Fibroblast of villous mesenchyme (primary cell): ENCODE measurements around the gene TNS3. TPM values are rescaled to one million over a fixed set of nuclear protein-coding genes. Genes with fewer than 3 reads are reported as not detected.

Source experiments
- DNase-seq: peaks from one replicate; pipeline ENCODE4 v3.0.0-alpha.2; 2010; ENCODE audit warnings: low read depth
- H3K4me3 ChIP-seq: 2 replicates; pipeline ENCODE4 v1.5.1; 2011; ENCODE audit warnings: low read depth, mild to moderate bottlenecking, low read length
- total RNA-seq: library from RNA; depleted of rRNA; stranded (reverse); fragments of >200 nt; gene quantifications from 2 replicates; pipeline ENCODE4 v1.2.3, GENCODE V29; 2012
- TF ChIP-seq, protein P1 (sequence below): IDR thresholded peaks from 2 replicates; pipeline ENCODE4 v1.5.1; 2012; ENCODE audit warnings: low read depth, mild to moderate bottlenecking, low read length; ENCODE audit not compliant: insufficient read depth

TNS3 gene
- total RNA-seq, 1 donor, result 202 TPM

DNA sequence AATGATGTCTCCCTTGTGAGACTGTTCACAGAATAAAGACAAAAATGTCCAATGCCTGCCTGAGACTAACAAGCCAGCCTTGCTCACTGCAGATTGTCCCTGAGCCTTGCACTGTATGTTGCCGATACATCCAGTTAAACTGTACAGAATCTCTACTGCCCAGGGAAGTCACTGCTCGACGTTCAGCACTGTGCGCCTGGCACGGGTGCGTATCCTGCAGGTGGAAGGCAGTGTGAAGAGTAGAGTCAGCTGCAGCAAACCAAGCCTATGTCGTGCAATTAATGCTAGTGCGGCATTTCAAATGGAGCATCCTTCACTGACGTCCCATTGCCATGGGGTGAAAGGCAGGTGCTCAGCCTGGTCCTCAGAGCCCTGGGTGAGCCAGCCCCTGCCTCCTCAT lies 132.9 kb downstream of the TNS3 start:
- no peak overlapping the region for H3K4me3 ChIP-seq
- DNase-seq, result no peak

GRCh38 chr7:47447621-47448349 lies 134.1 kb downstream of the TNS3 start:
- TF ChIP-seq, protein P1, sequence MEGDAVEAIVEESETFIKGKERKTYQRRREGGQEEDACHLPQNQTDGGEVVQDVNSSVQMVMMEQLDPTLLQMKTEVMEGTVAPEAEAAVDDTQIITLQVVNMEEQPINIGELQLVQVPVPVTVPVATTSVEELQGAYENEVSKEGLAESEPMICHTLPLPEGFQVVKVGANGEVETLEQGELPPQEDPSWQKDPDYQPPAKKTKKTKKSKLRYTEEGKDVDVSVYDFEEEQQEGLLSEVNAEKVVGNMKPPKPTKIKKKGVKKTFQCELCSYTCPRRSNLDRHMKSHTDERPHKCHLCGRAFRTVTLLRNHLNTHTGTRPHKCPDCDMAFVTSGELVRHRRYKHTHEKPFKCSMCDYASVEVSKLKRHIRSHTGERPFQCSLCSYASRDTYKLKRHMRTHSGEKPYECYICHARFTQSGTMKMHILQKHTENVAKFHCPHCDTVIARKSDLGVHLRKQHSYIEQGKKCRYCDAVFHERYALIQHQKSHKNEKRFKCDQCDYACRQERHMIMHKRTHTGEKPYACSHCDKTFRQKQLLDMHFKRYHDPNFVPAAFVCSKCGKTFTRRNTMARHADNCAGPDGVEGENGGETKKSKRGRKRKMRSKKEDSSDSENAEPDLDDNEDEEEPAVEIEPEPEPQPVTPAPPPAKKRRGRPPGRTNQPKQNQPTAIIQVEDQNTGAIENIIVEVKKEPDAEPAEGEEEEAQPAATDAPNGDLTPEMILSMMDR, result no peak
- H3K4me3 ChIP-seq, result no peak overlapping the region
- DNase-seq, result no peak

More for the DNA sequence above, 132.9 kb downstream of the TNS3 start:
- TF ChIP-seq, protein P1, result no peak

DNA sequence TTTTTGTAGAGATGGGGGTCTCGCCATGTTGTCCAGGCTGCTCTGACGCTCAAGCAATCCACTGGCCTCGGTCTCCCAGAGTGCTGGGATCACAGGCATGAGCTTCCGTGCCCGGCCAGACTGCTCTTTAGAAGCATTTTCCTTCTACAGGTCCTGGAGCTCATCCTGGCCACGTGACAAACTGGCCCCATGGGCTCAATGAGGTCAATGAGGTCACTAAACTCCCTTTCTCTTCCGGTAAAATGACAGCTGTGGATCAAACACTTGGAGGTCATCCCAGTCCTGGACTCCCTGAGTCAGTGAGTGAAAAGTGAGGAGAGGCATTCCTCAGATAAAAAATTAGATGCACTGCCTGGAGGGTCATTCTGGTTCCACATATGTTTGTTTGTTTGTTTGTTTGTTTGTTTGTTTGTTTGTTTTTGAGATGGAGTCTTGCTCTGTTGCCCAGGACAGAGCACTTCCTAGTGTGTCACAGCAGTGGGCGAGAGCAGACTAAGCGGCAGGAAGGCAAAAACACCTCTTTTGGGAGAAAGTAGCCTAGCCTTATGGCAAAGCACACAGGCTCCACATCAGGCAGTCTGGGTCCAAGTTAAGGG lies 134.9 kb downstream of the TNS3 start:
- no peak overlapping the region for H3K4me3 ChIP-seq
- TF ChIP-seq, protein P1, result no peak
- no peak for DNase-seq

DNA sequence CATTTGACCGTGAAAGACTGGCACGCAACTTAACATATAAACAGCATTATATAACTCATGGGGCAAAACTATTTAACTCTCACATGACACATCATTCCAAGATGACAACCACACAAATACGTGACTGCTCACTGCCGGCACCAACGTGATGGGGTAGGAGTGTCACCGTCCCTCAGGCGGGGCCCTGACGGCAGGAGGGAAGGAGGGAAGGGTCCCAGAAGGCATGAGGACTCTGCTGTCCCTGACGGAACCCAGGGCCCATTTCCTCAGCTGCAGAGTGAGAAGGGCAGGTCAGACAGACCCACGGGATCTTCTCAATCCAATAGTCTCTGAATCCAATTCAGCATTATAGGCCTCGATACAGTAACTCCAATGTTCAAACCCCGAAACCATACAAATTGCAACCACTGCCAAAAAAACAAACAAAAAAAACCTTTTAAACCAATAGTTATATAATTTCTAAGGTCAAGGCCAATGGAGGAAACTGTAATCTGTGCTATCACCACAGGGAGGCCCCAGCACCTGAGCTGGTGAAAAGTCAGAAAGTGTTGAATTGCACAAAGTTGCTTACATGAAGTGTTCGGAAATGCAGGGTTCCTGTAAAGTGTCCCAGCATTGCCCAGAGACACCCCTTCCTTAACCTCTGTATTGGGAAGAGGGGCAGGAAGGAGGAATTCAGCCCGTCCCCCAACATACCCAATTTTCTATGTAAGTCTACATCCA lies 137.4 kb downstream of the TNS3 start:
- H3K4me3 ChIP-seq, result no peak overlapping the region
- peak; percentile 38 for DNase-seq
- TF ChIP-seq, protein P1, result peak; percentile 56

- TF ChIP-seq, protein P1, result no peak
- no peak for DNase-seq
- no peak overlapping the region for H3K4me3 ChIP-seq
These were observed 138.9 kb downstream of the TNS3 start for GRCh38 chr7:47443049-47443448.

DNA sequence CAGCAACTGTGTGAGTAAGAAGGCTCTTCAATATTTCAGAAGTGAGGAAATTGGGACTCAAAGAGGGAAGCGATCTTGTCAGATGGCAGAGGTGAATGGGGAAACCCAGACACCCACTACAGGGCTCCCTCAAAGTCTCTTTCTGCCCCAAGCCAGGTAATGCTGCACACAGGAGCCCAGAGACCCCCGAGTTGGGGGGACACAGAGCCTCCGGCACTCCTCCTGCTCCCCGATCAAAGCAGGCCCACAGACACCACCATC lies 139.4 kb downstream of the TNS3 start:
- TF ChIP-seq, protein P1, result no peak
- DNase-seq, result no peak
- H3K4me3 ChIP-seq, result no peak overlapping the region
